K562 (cell line): ENCODE data around the gene RNU6-8. TPM values are rescaled to one million over a fixed set of nuclear protein-coding genes. Genes with fewer than 3 reads are reported as not detected.

ENCODE experiments used
- ATAC-seq: fragments of 200-7000 bp; cut with Tn5 transposase; 3 replicates; pipeline ENCODE4 v1.9.1; 2020; ENCODE audit warnings: moderate library complexity
- BruUV-seq: library from RNA; stranded (reverse); fragments of 400-500 nt; replicated peaks from 2 replicates; lab custom pipeline; 2021; lab: Mats Ljungman, UMichigan
- CTCF ChIA-PET: fragments of 300-600 bp; formaldehyde crosslinking; extraction: SDS; loops from one replicate; lab custom pipeline; 2021; ENCODE audit warnings: low intra/inter-chr PET ratio; lab: Yijun Ruan, JAX
- POLR2A ChIA-PET: fragments of 300-600, 350-650 bp; sonication (Branson Sonifier 250); formaldehyde crosslinking; extraction: SDS; loops from one replicate; lab custom pipeline; 2021; ENCODE audit warnings: antibody characterized with exemption, inconsistent platforms; lab: Yijun Ruan, JAX
- DNase-seq, 4 experiments: peaks; one replicate each; pipeline versions ENCODE4 v3.0.0 to v3.0.0-alpha.2; 2011 to 2018; ENCODE audit warnings: low spot score in 3 of 4, mixed read lengths in 3 of 4; ENCODE audit errors: extremely low read depth in 1 of 4
- FAIRE-seq: peaks from 2 replicates; lab custom pipeline; 2011; peaks lifted over from hg19 to GRCh38; lab: Jason Lieb, UNC
- H2AFZ ChIP-seq: 2 replicates; pipeline ENCODE4 v1.6.0; 2011; ENCODE audit warnings: low read depth, low read length, control low read depth, inconsistent platforms
- H3K27ac ChIP-seq: fragments of 200-600 bp; 3 replicates; pipeline ENCODE4 v1.8.0; 2011; ENCODE audit warnings: low read depth, mild to moderate bottlenecking, control low read depth, inconsistent platforms, low read length, moderate library complexity, mixed read lengths; ENCODE audit errors: extremely low read depth
- H3K27me3 ChIP-seq, 2 experiments: fragments of 300-600 bp in 1 of 2; 2 replicates in 1 of 2; 3 replicates in 1 of 2; pipeline versions ENCODE4 v1.6.0 to v1.8.0; 2011; ENCODE audit warnings: inconsistent platforms in 2 of 2, low read length in 2 of 2, mild to moderate bottlenecking in 1 of 2, mixed read lengths in 1 of 2, moderate library complexity in 1 of 2; ENCODE audit not compliant: control insufficient read depth in 2 of 2, insufficient read depth in 2 of 2
- H3K36me3 ChIP-seq: fragments of 300-600 bp; 3 replicates; pipeline ENCODE4 v1.8.0; 2011; ENCODE audit warnings: mild to moderate bottlenecking, low read length, inconsistent platforms; ENCODE audit not compliant: control insufficient read depth, insufficient read depth
- H3K4me1 ChIP-seq, 2 experiments: fragments of 200-600 bp in 1 of 2; replicated peaks in 1 of 2; 2 replicates in 1 of 2; 3 replicates in 1 of 2; pipeline versions ENCODE4 v1.5.1 to v1.8.0; 2011; ENCODE audit warnings: inconsistent platforms in 2 of 2, low read length in 2 of 2, mild to moderate bottlenecking in 1 of 2, mixed read lengths in 1 of 2, moderate library complexity in 1 of 2; ENCODE audit not compliant: control insufficient read depth in 2 of 2, insufficient read depth in 2 of 2
- H3K4me2 ChIP-seq: 2 replicates; pipeline ENCODE4 v1.6.1; 2011; ENCODE audit warnings: low read length, control low read depth, inconsistent platforms, mixed read lengths; ENCODE audit not compliant: insufficient read depth
- H3K4me3 ChIP-seq: fragments of 200-600 bp; sonication (generic), shearing (Covaris generic); 2 replicates; pipeline ENCODE4 v1.5.1; 2016; ENCODE audit warnings: control low read depth, inconsistent platforms
- H3K79me2 ChIP-seq: fragments of 200-600 bp; 3 replicates; pipeline ENCODE4 v1.8.0; 2011; ENCODE audit warnings: low read length, inconsistent platforms; ENCODE audit not compliant: control insufficient read depth, insufficient read depth
- H3K9ac ChIP-seq, 2 experiments: 2 replicates each; pipeline versions ENCODE4 v1.6.0 to v1.6.1; 2011; ENCODE audit warnings: low read depth in 2 of 2, low read length in 2 of 2, control low read depth in 1 of 2, inconsistent platforms in 1 of 2, mild to moderate bottlenecking in 1 of 2, mixed read lengths in 1 of 2; ENCODE audit not compliant: insufficient read depth in 1 of 2
- H3K9me1 ChIP-seq: one replicate; pipeline ENCODE4 v1.6.0; 2011; ENCODE audit warnings: inconsistent platforms, mild to moderate bottlenecking, low read length, moderate library complexity; ENCODE audit not compliant: control insufficient read depth, insufficient read depth
- H3K9me3 ChIP-seq: replicated peaks from 2 replicates; pipeline ENCODE4 v1.5.1; 2011; ENCODE audit warnings: low read depth, low read length, inconsistent platforms; ENCODE audit not compliant: control insufficient read depth, insufficient read depth
- H4K20me1 ChIP-seq: replicated peaks from 2 replicates; pipeline ENCODE4 v1.6.1; 2011; ENCODE audit warnings: low read length, inconsistent platforms, mixed read lengths; ENCODE audit not compliant: control insufficient read depth, insufficient read depth
- CEBPG ChIP-seq, 3 experiments: fragments of 200-800 bp in 1 of 3; sonication (Bioruptor generic) in 1 of 3; sonication (generic) in 1 of 3; formaldehyde crosslinking in 1 of 3; IDR thresholded peaks in 2 of 3; conservative IDR thresholded peaks in 1 of 3; 2 replicates each; pipeline versions ENCODE4 v1.6.1 to v1.8.0; 2016 to 2022; ENCODE audit warnings: missing compliant biosample characterization in 2 of 3, missing genetic modification characterization in 2 of 3, mild to moderate bottlenecking in 1 of 3, missing genetic modification reagents in 1 of 3
- GTF2E2 ChIP-seq: fragments of 200-800 bp; sonication (Bioruptor generic); IDR thresholded peaks from 2 replicates; pipeline ENCODE4 v1.6.1; 2016; ENCODE audit warnings: missing genetic modification characterization, missing compliant biosample characterization
- HNRNPK ChIP-seq: fragments of 200-400 bp; formaldehyde crosslinking; IDR thresholded peaks from one replicate; pipeline ENCODE4 v1.6.1; 2018; ENCODE audit warnings: mild to moderate bottlenecking, low read depth, low read length; ENCODE audit not compliant: poor library complexity, severe bottlenecking
- IRF1 ChIP-seq: sonication (generic); formaldehyde crosslinking; IDR thresholded peaks from 2 replicates; pipeline ENCODE4 v1.8.0; 2022; ENCODE audit warnings: missing genetic modification reagents, mild to moderate bottlenecking, borderline replicate concordance
- KDM1A ChIP-seq, 2 experiments: fragments of 450-650 bp; IDR thresholded peaks; 2 replicates each; pipeline ENCODE4 v1.6.1; 2016; ENCODE audit warnings: mild to moderate bottlenecking in 2 of 2
- RBFOX2 ChIP-seq: fragments of 200-400 bp; formaldehyde crosslinking; IDR thresholded peaks from 2 replicates; pipeline ENCODE4 v1.6.1; 2017; ENCODE audit warnings: low read depth, mild to moderate bottlenecking, low read length, moderate library complexity
- RBM22 ChIP-seq: fragments of 200-400 bp; formaldehyde crosslinking; IDR thresholded peaks from 2 replicates; pipeline ENCODE4 v1.6.1; 2018; ENCODE audit warnings: low read length, low read depth; ENCODE audit not compliant: poor library complexity, severe bottlenecking
- SAFB2 ChIP-seq: fragments of 200-400 bp; formaldehyde crosslinking; IDR thresholded peaks from 2 replicates; pipeline ENCODE4 v1.6.1; 2018; ENCODE audit warnings: borderline replicate concordance, low read length, low read depth, moderate library complexity; ENCODE audit not compliant: severe bottlenecking
- TAF9B ChIP-seq: fragments of 450-650 bp; IDR thresholded peaks from 2 replicates; pipeline ENCODE4 v1.6.1; 2018; ENCODE audit warnings: mild to moderate bottlenecking; ENCODE audit not compliant: partially characterized antibody
- ZBTB5 ChIP-seq: fragments of 450-650 bp; IDR thresholded peaks from 2 replicates; pipeline ENCODE4 v1.6.1; 2017; ENCODE audit warnings: antibody characterized with exemption
- ZBTB8A ChIP-seq: fragments of 450-650 bp; IDR thresholded peaks from 2 replicates; pipeline ENCODE4 v1.6.1; 2018; ENCODE audit warnings: mild to moderate bottlenecking, moderate library complexity; ENCODE audit not compliant: partially characterized antibody
- ZNF184 ChIP-seq: sonication (generic); formaldehyde crosslinking; IDR thresholded peaks from 2 replicates; pipeline ENCODE4 v1.5.0; 2020; ENCODE audit warnings: missing genetic modification reagents
- ZNF232 ChIP-seq: sonication (generic); formaldehyde crosslinking; IDR thresholded peaks from 2 replicates; pipeline ENCODE4 v1.8.0; 2022; ENCODE audit warnings: mild to moderate bottlenecking, missing genetic modification reagents
- ZNF77 ChIP-seq: fragments of 250-450 bp; sonication (Bioruptor Pico); IDR thresholded peaks from 2 replicates; pipeline ENCODE4 v1.5.0; 2020
- WGBS: fragments of 100-300 bp; shearing (Covaris generic); methylation state at CpG from one replicate; pipeline ENCODE4 v1.1.6; 2016; ENCODE audit warnings: low coverage, mixed read lengths; ENCODE audit not compliant: insufficient coverage; ENCODE audit errors: missing lambda C conversion rate; 5-methylcytosine and 5-hydroxymethylcytosine counted together
- in situ Hi-C: fragments of 300-500 bp; cut with MboI; formaldehyde crosslinking; loops from 4 replicates; pipeline ENCODE4 v1.15.0; 2018; ENCODE audit warnings: inconsistent platforms, mixed read lengths
- intact Hi-C: fragments of 100-400 bp; cut with micrococcal nuclease; formaldehyde crosslinking; loops from 2 replicates; pipeline ENCODE4 v1.14.2; 2022
- polyA plus RNA-seq, 8 experiments: library from polyadenylated mRNA; depleted of rRNA in 4 of 8; stranded (reverse) in 5 of 8; unstranded in 3 of 8; fragments of >200 nt; fragmentation: Nextera tagmentation in 2 of 8; fragmentation: Illumina TruSeq in 1 of 8; extraction: Ambion mirVana in 2 of 8; extraction: Trizol in 1 of 8; gene quantifications; 2 replicates each; pipeline versions ENCODE4 v1.2.1 to v1.2.3, GENCODE V29; 2011 to 2014; ENCODE audit warnings: inconsistent platforms in 1 of 8, missing spikeins in 1 of 8
- total RNA-seq, 7 experiments: library from RNA; depleted of rRNA in 6 of 7; stranded (reverse); fragments of >200 nt in 6 of 7; fragmentation: Illumina TruSeq in 2 of 7; extraction: Trizol in 2 of 7; gene quantifications; 2 replicates each; pipeline versions ENCODE4 v1.2.1 to v1.2.3, GENCODE V29; 2011 to 2021; ENCODE audit warnings: low replicate concordance in 1 of 7
- TF ChIP-seq, protein P1 (sequence below): fragments of 250-450 bp; sonication (Bioruptor Pico); IDR thresholded peaks from 2 replicates; pipeline ENCODE4 v1.8.0; 2022; ENCODE audit warnings: inconsistent platforms
- TF ChIP-seq, protein P2 (sequence below), 2 experiments: fragments of 450-650 bp in 1 of 2; sonication (generic) in 1 of 2; formaldehyde crosslinking; conservative IDR thresholded peaks; 2 replicates each; pipeline versions ENCODE4 v1.4.0 to v1.8.1; 2020 to 2022; ENCODE audit warnings: mild to moderate bottlenecking in 1 of 2, missing genetic modification reagents in 1 of 2

RNU6-8 gene
- total and polyA plus RNA-seq, 9 of the 15 experiments (the other 6 are each of a cell fraction or from before 2014, with no cell fraction given): not detected

- in situ Hi-C loops: loop anchor here (5.0 kb wide), 1 partner anchor 120 kb away; no protein-coding TSS in a partner anchor
- peaks cover 3 to 8% of the 10 kb centered on the region in 2 experiments; a peak in 3 of 5 replicates for H3K4me1 ChIP-seq
- ATAC-seq: no peak
These were observed 525 bp downstream of the RNU6-8 start for GRCh38 chr14:32202491-32202997.

More at GRCh38 chr14:32202491-32202997, 525 bp downstream of the RNU6-8 start:
- Histone ChIP-seq H3K9me1 (no peaks in the 10 kb centered on the region), H3K9ac (peak overlapping the region in 1 of 2 experiments; percentile 85; a peak in 2 of 4 replicates), H3K9me3 (no peaks in the 10 kb centered on the region), H3K27me3 (no peaks in the 10 kb centered on the region), H4K20me1 (no peaks in the 10 kb centered on the region), H3K79me2 (no peaks in the 10 kb centered on the region), H3K27ac (peak overlapping the region; percentile 89), H3K36me3 (no peaks in the 10 kb centered on the region), H3K4me3 (peak overlapping the region; percentile 62), H2AFZ (peak overlapping the region; percentile 97), H3K4me2 (peak overlapping the region; percentile 91)
- peak; percentile 23 for FAIRE-seq
- TF ChIP-seq ZNF77 (no peak), ZBTB5 (no peak), ZNF184 (CRISPR knock-in tag) (no peak), GTF2E2 (tag) (no peak), RBM22 (no peak), ZNF232 (no peak), IRF1 (CRISPR knock-in tag) (no peak), KDM1A (IDR thresholded peaks at IDR 0.05) (0 out of 4 replicates have a peak, but pooled peaks of 1 of the 2 experiments have one; percentile 14), TAF9B (peak; percentile 16), RBFOX2 (no peak), SAFB2 (no peak), ZBTB8A (no peak), CEBPG (CRISPR knock-in tag; IDR thresholded peaks at IDR 0.05) (no peak), CEBPG (tag; conservative IDR thresholded peaks at IDR 0.05 in 1 of 2, IDR thresholded peaks at IDR 0.05 in 1 of 2) (no peak), HNRNPK (no peak)
- TF ChIP-seq, protein P1, sequence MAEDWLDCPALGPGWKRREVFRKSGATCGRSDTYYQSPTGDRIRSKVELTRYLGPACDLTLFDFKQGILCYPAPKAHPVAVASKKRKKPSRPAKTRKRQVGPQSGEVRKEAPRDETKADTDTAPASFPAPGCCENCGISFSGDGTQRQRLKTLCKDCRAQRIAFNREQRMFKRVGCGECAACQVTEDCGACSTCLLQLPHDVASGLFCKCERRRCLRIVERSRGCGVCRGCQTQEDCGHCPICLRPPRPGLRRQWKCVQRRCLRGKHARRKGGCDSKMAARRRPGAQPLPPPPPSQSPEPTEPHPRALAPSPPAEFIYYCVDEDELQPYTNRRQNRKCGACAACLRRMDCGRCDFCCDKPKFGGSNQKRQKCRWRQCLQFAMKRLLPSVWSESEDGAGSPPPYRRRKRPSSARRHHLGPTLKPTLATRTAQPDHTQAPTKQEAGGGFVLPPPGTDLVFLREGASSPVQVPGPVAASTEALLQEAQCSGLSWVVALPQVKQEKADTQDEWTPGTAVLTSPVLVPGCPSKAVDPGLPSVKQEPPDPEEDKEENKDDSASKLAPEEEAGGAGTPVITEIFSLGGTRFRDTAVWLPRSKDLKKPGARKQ (CRISPR knock-in tag): no peak
- TF ChIP-seq, protein P2, sequence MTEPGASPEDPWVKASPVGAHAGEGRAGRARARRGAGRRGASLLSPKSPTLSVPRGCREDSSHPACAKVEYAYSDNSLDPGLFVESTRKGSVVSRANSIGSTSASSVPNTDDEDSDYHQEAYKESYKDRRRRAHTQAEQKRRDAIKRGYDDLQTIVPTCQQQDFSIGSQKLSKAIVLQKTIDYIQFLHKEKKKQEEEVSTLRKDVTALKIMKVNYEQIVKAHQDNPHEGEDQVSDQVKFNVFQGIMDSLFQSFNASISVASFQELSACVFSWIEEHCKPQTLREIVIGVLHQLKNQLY (CRISPR knock-in tag; conservative IDR thresholded peaks at IDR 0.05): no peak
- intact Hi-C loops: no loop called here
- CTCF ChIA-PET: no interaction called here
- DNase-seq: peak in 1 of 4 experiments; percentile 9
- 2% methylated on average over 7 of the region's 8 CpGs for WGBS
- POLR2A ChIA-PET: no interaction called here
- BruUV-seq: no TSS peak
